OCI-LY3 (cell line): ENCODE results near the gene DAB1.

Source experiments
- EZH2phosphoT487 ChIP-seq: fragments of 200-600 bp; shearing (Covaris generic); IDR thresholded peaks from 2 replicates; pipeline ENCODE4 v1.6.1; 2018; ENCODE audit warnings: antibody characterized with exemption, mixed run types, low read depth
- TF ChIP-seq, protein P1 (sequence below): fragments of 200-600, 300-600 bp; sonication (generic); IDR thresholded peaks from 2 replicates; pipeline ENCODE4 v1.5.1; 2014; ENCODE audit warnings: antibody characterized with exemption, low read length, low read depth

DNA sequence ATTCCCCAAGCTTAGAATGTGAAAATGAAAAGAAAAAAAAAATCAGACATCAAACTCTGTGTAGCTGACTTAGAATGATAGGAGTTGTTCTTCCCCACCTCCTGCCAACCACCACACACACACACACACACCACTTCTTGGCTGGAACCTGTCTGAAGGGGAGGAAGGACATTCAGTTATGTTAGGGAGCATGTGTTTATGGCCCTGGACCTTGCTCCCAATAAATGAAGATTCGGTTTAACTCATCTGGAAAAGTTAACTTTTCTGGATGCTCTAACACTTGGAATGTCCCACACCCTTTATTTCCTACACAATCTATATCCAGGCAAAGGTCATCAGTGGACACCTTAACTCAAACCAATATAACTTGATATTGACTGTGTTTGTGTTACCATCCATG, 112.4 kb downstream of the DAB1 start:
- TF ChIP-seq, protein P1, sequence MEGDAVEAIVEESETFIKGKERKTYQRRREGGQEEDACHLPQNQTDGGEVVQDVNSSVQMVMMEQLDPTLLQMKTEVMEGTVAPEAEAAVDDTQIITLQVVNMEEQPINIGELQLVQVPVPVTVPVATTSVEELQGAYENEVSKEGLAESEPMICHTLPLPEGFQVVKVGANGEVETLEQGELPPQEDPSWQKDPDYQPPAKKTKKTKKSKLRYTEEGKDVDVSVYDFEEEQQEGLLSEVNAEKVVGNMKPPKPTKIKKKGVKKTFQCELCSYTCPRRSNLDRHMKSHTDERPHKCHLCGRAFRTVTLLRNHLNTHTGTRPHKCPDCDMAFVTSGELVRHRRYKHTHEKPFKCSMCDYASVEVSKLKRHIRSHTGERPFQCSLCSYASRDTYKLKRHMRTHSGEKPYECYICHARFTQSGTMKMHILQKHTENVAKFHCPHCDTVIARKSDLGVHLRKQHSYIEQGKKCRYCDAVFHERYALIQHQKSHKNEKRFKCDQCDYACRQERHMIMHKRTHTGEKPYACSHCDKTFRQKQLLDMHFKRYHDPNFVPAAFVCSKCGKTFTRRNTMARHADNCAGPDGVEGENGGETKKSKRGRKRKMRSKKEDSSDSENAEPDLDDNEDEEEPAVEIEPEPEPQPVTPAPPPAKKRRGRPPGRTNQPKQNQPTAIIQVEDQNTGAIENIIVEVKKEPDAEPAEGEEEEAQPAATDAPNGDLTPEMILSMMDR: no peak
- no peak for TF ChIP-seq EZH2phosphoT487
